CD4-positive, alpha-beta T cell treated with Interleukin-10 for 1 hour (primary cell): Measurements from ENCODE around the gene ACY1.

Source experiments
- DNase-seq: peaks from one replicate; pipeline ENCODE4 v3.0.0-alpha.2; 2020

ACY1 gene

DNA sequence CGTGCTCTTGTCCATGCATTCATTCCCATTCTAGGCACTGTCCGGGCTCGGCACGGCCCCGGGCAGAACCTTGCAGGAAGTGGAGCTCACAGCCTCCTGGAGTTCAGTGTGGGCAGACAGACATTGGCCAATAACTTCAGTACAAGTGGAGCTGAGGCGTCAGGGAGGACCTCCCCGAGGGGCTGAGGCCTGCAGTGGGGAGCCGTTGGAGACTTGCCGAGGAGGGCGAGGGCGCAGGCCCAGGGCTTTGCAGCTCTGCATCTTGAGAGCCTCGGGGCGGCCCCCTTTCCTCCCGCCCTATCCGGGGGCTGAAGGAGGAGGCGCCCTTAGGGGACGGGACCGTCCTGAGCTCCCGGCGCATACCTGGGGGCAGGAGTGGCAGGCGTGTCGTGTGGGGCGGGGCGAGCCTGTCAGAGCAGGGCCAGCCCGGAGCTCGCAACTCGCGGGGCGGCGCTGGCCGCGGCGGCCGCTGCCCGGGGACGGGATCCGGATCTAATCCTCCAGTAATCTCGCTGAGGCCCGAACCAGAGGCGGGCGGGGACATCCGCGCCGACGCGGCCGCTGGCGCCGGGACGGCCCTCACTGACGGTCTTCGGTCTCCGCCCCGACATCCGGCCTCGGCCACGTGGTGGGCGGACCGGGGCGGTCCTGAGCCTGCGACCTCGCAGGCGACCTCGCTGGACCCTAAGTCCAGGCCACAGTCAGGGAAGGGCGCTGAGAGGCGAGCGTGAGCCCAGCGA lies at the start of gene ACY1:
ACY1 (plus strand) TSS at position 698 of the 740 bp plus-strand sequence. CDS start 530 bp downstream, outside the sequence.
- peak; percentile 76 for DNase-seq

DNA sequence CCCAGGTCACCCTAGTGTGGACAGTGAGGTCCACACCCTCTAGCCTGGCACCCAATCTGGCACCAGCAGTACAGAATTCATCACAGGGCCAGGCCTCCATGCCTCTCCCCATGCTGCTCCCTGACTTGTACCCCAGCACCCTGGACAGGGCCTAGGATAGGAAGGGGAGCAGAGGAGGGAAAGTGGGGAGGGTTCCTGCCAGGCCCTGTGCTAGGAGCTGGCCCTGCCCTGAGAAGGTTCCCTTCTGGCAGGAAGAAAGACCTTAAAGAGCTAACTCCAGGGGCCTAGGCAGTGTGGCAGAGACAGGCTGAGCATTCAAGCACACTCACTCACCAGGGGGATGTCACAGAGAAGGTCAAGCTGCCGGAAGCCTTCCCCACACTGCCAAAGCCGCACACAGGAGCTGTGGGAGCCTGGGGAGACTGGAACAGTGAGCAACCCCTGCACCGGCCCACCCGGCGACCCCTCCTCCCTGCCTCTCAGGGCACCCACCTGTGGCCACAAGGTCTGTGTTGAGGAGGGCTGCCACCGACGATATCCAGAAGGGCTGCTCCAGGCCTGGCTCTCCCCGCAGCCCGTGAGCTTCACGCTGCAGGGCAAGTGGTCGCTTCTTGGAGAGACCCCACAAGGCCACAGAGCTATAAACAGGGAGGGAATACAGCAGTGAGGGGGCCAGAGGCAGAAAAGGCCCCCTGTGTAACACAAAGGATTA lies 49.0 kb upstream of the ACY1 start:
- no peak for DNase-seq

DNA sequence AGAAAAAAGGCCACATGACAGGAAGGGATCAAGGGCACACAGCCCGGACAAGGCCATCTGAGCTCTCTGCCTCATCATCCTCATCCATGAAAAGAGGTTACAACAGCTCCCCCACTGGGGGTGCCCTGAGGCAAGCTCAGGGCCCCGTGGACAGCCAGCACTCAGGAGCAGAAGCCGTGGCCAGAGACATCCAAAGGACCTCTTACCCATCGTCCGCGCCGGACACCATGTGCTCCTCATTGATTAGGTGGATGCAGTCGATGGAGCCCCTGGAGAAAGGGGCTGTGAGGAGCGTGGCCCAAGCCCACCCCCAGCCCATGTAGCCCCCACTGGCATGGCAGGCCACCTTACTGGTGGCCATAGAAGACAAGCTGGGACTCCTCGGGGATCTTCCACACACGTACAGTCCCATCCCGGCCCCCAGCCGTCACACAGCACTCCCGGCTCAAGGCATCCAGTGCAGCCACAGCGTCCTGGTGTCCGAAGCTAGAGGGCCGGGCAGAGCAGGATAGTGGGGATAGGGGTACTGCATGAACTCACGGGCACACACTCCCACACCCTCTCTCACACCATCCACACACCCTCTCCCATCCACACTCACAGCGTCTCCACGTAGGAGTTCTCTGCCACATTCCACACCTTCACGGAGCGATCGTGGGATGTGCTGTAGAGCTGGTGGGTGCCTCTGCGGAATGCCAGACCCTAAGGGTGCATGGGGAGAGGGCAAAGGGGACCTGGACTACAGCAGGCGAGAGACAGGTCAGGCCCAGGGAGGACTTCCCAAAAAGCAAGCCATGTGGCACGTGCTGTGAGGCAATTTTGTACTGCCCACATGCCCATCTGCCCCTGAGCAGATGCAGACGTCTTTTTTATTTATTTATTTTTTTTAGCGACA lies 48.1 kb upstream of the ACY1 start:
- no peak for DNase-seq

DNA sequence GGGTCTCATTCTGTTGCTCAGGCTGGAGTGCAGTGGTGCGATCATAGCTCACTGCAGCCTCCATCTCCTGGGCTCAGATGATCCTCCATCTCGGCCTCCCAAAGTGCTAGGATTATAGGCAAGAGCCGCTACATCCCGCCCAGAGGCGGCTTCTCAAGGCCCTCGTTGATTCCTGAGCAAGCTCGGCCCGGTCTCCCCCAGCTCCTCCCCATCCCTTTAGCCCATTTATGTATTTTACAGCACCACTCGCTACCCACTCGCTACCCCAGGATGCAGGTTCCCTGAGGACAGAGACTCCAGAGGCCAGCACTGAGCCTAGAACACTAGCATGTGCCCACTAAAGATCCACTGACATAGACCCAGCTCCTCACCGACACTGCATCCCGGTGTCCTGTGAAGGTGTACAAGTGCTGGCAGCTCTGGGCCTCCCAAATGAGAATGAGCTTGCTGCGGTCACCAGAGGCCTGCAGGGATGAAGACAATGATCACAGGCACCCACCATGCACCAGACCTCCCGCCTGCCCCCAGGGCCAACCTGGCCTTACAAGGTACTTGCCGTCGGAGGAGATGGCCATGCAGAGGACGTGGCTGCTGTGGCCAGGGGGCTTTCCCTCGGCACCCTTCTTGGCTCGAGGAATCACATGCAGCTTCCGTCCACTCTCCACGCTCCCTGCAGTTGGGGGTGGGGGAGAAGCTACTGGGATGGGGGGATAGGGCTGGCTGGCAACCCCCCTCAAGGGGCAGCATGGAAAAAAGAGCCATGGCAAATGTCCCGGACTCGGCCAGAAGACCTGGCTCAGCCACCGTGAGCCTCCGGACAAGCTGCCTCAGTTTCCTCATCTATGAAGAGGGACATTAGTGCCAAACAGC lies 47.2 kb upstream of the ACY1 start:
- DNase-seq: no peak

DNA sequence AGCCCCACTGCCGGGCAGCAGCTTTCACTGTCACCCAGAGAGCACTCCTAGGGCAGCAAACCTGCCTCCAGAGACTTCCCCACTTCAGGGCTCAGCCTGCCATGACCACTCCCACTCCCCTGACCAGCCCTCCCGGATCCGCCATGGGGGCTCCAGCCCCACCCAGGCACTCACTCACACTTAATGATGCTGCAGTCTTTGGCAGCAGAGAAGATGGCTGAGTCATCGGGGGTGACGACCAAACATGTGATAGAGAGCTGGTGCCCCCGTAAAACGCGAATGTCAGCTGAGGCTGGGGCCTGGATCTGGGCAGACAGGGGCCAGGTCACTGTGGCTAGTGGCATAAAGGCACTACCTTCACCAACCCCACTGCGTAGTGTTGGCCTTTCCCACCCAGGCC lies 46.3 kb upstream of the ACY1 start:
- no peak for DNase-seq

DNA sequence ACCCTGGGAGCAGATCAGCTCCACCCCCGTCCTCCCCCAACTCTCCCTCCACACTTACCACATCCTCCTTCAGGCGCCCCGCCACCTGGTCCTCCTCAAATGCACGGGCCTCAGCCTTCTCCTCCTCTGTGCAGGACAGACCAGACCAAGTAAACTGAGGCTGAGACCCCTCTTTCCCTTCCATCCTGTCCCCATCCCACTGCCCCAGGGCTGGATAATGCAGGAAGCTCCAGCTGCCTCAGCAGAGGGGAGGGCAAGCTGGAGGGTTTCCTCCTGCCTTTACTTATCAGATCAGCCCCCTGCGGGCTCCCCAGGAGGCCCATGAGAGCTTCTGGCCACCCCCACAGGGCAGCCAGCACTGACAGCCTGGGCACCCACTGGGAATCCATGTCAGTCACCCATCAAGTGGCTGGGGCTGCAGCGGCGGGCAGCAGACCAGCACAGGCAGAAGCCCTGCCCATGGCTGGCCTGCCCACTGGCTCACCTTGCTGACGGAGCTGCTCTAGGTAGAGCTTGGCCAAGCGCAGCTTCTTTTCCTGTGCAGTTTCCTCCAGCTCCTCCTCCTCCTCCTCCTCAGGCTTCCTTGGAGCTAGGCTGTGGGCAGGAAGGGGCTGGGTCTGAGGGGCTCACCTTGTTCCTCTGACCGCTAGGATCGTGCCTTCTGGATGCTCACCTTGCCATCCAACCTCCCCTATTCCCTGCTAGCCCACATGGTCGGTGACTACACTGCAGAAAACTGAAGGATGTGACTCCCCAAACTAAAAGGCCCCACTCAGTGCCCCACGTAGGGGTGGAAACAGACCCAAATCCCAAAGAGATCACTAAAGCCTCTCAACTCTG lies 45.5 kb upstream of the ACY1 start:
- no peak for DNase-seq

DNA sequence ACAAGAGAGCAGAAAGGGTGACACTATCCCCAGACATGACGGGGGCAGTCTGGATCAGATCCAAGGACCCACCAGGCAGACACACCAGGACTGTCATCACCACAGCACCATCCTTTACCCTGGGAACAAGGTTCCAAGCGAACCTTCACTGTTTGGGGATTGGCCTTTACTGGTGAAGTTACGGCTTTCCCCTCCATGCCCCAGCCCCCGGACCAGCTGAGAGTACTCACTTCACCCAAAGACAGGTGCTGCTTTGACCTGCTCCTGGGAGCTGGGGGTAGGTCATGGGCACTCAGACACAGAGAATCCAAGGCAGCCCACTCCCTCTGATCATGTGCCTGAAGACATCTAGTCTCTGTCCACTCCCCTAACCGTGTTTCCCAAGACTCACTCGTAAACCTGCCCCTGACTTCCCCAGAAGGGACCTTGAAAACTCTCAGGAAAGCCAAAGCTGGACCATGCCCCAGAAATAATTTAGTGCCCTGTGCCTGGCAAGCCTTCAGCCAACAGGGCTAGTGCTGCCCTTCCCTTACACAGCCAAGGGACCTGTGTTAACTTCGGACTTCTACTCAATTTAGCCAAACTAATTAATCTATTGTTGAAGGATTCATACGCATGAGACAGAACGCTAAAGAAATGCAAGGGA lies 44.4 kb upstream of the ACY1 start:
- no peak for DNase-seq

DNA sequence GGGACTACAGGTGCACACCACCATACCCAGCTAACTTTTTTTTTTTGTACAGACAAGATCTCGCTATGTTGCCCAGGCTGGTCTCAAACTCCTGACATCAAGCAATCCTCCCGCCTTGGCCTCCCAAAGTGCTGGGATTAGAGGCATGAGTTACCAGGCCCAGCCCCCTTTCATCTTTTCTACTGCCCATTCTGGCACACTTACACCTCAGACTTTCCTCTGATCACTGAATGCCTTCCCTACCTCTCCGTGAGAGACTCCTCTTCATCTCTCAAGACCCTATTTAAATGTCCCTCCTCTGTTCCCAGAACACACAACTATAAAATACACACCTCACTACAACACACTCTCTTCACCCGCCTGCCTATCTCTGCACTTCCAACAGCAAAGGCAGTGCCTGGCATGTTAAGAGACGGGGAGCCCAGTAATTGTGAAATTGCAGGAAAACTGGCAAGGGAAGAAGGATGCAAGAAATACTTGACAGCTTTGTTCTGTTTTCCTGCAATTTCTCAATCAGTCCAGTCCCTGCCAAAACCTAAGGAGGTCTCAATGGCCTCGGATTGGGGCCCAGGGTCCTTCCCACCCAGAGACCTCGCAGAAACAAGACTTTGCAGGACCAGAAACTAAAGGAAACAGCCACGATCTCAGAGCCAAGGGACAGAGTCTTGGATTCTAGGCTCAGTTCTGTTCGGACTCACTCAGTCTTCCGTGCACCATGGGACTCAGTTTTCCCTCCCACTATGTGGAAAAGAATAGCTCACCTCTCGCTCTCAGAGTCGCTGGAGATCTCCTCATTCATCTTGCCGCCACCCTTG lies 42.5 kb upstream of the ACY1 start:
- DNase-seq: no peak

DNA sequence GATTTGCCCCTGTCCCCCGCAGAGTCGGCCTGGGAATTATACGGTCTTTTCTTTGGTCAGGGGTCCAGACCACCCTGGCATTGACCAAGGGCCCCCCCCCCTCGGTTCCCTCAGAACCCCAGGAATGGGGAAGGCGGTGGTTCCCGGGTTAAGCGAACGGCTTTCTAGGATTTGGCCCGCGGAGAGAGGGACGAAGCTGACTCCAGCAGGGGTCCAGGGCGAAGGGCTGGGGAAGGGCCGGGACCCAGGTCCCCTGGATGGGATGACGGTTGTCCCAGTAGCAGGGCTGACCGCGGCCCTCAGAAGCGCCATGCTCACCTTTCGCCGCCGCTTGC lies 41.9 kb upstream of the ACY1 start:
- no peak for DNase-seq

DNA sequence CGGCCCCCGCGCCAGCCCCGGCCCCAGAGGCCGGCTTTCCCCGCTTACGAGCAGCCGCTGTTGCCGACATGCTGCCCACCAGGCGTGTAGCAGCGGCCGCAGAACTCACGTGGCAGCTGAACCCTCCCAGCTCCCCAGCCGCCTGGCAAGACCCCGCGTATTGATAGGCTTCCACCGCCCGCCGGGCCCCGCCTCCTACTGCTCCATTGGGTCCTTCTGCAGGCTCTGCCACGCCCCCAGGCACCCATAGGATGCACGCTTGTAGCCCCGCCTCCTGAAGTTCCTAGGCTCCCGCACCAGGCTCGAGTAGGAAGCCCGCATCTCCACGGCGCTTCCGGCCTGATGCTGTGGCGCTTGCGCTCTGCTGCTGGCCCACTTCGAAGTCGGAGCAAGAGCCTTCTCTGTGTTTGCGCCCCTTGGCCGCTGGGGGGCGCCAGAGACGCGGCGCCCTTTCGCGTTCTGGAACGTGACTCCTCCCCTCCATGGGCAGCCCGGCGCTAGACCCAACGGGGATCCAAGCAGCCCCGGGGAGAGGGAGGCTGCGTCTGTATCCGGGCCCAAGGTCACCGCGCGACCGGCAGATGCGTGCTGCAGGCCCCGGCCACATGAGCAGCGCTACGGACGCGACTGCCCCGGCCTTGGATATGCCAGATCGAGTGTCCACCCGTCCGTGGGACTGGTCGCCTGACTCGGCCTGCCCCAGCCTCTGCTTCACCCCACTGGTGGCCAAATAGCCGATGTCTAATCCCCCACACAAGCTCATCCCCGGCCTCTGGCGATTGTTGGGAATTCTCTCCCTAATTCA lies 41.3 kb upstream of the ACY1 start, which contains the start of the genes PARP3 and RRP9:
PARP3 (plus strand) TSS at position 566 of the 805 bp plus-strand sequence. CDS start 993 bp downstream, outside the sequence.
RRP9 (minus strand) TSS at position 107 of the 805 bp plus-strand sequence; CDS start at position 70, 37 bp downstream.
- peak; percentile 100 for DNase-seq

DNA sequence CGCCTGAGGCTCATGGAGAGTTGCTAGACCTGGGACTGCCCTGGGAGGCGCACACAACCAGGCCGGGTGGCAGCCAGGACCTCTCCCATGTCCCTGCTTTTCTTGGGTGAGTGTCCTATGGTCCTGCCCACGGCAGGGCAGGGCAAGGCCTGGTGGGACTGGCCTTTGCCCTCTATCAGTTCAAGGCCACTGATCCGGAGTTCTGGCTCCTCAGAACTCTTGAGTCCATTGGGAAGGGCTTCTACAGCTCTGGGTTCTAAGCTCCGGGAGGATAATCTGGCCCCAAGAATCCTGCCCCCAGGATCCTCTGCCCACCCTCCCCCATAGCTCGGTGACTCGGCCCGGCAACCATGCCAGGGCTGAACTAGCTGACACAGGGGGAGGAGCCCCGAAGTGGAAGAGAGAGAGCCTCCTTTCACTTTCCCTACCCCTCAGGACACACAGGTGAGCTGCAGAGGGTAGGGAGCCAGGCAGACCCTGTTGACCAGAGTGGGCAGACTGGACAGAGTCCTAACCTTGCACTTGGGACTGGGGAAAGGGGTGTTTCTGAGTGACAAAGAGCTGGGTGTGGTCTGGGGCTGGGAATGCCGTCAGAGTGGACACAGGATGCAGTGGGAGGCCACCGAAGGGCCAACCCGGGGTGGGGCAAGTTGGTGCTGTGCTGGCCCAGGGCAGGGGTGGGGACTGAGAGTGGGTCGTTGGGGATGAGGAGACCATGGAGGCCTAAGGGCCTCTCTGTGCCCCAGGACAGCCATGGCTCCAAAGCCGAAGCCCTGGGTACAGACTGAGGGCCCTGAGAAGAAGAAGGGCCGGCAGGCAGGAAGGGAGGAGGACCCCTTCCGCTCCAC lies 40.5 kb upstream of the ACY1 start:
- DNase-seq: peak; percentile 60

DNA sequence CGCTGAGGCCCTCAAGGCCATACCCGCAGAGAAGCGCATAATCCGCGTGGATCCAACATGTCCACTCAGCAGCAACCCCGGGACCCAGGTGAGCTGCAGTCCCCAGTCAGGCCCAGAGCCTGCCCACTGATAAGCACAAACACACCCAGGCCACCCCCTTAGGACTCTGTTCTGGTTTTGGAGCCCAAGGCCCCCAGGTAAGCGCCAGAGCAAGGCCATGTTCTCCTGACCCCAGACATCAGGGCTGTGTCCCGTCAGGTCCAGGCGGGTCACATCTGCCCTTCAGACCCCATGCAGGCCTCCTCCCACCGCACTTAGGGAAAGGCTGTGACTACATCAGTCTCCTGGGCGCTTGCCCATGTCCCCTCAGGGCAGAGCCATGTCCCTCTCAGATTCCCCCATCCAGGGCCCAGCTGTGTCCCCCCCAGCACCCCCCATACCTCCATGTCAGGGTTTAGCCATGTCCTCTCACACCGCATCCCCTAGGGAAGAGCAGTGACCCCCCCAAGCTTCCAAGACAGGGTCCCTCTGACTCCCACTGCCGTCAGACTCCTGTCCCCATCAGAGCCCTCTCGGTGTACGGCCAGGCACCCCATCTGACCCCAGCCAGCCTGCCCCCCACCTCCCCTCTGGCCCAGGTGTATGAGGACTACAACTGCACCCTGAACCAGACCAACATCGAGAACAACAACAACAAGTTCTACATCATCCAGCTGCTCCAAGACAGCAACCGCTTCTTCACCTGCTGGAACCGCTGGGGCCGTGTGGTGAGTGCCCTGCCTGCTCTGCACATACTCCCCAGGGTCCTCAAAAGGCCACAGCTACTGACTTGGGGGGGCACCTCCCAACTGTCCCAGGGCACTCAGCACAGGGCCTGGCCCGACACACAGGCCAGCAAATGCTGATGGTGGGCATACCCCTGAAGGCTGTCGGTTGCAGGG lies 39.6 kb upstream of the ACY1 start:
- no peak for DNase-seq

DNA sequence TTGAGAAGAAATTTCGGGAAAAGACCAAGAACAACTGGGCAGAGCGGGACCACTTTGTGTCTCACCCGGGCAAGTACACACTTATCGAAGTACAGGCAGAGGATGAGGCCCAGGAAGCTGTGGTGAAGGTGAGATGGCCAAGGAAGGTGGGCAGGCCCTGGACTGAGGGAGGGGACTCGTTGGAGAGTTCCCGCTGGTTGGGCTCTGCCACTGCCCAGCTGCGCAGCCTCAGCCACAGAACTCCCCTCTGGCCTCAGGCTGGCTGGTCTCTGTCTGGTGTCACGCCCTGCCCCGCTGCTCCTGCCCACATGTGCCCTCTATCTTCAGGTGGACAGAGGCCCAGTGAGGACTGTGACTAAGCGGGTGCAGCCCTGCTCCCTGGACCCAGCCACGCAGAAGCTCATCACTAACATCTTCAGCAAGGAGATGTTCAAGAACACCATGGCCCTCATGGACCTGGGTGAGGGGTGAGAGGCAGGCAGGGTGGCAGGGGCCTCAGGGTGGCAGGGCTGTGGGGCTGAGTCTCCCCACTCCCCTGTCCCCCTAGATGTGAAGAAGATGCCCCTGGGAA lies 38.8 kb upstream of the ACY1 start:
- DNase-seq: no peak

DNA sequence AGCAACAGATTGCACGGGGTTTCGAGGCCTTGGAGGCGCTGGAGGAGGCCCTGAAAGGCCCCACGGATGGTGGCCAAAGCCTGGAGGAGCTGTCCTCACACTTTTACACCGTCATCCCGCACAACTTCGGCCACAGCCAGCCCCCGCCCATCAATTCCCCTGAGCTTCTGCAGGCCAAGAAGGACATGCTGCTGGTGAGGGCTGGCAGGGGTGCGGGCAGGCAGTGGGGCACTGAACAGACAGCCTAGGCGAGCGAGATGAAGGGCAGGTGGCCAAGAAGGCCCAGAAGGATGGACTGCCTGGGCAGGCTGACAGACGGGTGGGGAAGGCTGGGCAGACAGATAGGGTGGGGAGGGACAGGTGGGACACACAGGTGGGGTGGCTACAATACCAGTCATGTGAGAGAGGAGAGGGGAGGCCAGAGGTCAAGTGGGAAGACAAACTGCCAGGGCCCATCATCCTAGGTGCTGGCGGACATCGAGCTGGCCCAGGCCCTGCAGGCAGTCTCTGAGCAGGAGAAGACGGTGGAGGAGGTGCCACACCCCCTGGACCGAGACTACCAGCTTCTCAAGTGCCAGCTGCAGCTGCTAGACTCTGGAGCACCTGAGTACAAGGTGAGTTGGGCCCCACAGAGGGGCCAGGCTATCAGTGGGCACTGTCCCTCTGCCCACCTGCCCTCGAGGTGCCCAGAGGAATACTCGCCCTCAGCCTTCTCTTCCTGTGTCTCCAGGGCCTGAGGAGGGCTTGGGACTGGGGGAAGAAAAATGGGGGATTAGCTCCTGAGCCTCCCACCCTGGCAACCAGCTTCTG lies 38.1 kb upstream of the ACY1 start:
- no peak for DNase-seq

DNA sequence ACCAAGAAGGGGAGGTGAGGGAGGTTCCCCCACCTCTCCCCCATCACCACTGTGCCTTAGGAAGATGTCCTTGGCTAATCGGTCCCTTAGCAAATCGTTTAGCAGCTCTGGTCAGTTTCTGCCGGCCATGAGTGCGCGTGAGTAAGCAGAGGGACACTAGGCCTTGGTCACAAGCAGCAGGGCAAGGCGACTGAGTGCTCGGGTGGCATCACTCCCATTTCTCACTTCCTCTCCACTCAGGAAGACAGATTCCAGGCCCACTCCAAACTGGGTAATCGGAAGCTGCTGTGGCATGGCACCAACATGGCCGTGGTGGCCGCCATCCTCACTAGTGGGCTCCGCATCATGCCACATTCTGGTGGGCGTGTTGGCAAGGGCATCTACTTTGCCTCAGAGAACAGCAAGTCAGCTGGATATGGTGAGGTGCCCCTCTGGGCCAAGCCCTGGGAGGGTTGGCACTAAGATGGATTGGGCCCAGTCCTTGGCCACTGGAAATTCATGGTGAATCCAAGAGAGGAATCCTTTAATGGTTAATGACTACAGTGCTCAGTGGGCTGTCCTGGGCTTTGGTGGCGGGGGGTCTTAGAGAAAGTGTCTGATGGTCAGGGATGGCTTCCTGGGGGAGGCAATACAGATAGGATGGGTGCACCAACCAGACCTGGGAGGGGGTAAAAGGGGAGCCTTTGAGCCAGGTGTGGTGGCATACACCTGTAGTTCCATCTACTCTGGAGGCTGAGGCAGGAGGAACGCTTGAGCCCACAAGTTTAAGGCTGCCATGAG lies 37.2 kb upstream of the ACY1 start:
- DNase-seq: no peak
